ENCODE measurements around the gene OTUD6A.

The OTUD6A gene, protein sequence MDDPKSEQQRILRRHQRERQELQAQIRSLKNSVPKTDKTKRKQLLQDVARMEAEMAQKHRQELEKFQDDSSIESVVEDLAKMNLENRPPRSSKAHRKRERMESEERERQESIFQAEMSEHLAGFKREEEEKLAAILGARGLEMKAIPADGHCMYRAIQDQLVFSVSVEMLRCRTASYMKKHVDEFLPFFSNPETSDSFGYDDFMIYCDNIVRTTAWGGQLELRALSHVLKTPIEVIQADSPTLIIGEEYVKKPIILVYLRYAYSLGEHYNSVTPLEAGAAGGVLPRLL

DNA sequence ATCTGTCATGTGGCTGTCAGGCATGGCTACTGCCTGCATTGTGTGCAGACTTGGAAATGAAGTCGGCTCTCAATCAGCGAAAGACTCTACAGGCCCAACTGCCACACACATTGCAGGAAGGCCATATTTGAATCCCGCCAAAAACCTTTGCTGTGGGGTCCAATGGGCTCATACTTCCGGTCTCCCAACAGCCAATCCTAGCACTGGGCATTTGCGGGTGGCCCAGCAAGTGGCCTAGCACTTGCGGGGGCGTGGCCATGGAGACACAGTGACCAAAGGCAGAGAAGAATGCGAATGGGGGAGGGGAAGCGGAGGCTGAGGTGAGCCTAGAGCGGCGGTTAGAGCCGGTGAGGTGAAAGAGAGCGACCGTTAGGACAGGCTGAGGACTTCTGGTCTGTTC is at the start of gene OTUD6A:
TSS of gene OTUD6A (plus strand) at position 382 of the 400 bp plus-strand sequence. CDS start 68 bp downstream, outside the sequence.
- no peak for DNase-seq

DNA sequence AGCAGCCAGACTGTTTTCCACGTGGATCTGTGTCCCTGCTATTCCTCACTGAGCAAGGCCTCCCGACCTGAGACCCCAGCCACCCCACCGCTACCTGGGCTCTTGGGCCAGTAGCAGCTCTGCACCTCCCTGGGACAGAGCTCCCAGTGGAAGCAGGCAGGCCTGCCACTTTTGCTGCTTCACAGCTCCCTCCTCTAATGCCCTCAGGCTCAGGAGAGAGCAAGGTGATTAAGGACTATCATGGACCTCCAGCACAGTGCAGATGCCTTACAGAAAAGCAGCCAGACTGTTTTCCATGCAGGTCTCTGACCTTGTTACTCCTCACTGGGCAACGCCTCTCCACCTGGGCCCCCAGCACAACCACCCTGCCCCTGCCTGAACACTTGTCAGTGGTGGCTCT is 49.5 kb upstream of the OTUD6A start:
- no peak for DNase-seq

DNA sequence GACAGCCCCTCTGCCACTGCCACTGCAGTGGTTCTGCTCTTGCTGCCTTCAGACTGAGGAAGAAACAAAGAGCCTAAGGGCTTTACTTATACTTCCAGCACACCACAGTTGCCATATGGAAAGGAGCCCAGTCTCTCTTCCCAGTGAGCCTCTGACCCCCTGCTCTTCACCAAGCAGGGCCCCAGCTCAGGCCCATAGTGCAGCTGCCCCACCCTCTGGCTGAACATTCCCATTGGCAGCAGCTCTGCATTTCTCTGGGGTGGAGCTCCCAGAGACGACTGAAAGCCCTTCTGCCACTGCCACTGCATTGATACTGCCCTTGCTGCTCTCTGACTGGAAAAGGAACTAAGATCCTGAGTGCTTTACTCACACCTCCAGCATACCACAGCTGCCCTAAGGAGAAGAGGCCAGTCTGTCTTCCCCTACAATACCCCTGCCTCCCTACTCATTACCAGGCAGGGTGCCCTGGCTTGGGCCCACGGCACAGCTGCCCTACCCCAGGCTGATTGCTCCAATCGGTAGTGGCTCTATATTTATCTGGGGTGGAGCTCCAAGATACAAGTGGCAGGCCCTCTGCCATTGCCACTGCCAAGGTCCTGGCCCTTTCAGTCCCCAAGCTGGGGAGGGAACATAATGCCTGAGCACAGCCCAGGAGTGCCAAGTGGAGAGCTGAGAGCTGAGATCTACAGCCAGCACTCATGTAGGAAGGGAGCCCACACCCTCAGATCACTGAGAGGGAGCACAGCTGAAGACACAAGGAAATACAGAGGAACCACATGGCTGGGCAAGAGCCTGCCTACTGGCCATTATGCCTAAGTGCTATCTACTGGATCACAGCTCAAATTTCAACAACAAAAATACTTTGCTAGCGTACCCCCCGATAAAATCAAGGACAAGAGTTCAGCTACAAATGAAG is 48.5 kb upstream of the OTUD6A start:
- DNase-seq, result no peak

DNA sequence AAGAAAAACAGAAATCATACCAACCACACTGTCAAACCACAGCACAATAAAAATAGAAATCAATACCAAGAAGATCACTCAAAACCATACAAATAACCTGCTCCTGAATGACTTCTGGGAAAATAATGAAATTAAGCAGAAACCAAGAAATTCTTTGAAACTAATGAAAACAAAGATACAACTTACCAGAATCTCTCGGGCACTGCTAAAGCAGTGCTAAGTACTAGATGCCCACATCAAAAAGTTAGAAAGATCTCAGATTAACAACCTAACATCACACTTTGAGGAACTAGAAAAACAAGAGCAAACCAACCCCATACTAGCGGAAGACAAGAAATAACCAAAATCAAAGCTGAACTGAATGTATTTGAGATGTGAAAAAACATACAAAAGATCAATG is 45.7 kb upstream of the OTUD6A start:
- no peak for DNase-seq

DNA sequence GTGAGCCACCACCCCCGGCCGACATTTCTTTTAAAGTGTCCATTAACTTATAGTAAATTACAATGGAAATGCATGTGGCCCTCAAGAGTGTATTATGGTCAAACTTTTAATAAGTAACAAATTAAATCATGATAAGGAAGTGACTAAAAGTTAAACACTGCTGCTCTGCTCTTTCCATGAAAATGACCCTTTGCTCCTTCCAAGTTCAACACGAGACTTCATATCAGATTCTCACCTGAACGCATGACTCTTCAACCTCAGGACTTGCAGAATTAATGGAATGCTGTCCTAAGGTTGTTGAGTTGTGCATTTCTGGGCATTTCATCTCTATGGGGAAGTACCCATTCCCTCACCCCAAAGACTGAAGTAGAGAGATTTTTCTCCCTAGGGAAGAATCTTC is 39.6 kb upstream of the OTUD6A start:
- DNase-seq, result no peak

DNA sequence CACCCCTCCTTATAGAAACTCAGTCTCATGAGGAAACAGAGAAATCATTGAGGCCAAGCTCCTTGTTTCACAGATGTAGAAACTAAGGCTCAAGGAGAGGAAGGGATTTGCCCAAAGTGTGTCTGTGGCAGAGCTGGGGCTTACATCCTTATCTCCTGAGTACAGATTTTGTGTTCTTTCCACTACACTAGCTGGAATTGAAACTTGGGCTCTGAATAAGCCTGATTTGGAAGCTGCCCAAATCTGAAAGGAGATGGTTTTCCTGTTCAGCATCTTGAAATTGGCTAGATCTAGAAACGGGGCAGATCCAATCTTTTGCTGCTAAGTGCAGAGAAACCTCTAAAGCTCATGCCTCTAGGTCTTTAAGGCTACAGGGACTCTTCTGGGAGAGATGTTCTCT is 36.8 kb upstream of the OTUD6A start:
- no peak for DNase-seq

DNA sequence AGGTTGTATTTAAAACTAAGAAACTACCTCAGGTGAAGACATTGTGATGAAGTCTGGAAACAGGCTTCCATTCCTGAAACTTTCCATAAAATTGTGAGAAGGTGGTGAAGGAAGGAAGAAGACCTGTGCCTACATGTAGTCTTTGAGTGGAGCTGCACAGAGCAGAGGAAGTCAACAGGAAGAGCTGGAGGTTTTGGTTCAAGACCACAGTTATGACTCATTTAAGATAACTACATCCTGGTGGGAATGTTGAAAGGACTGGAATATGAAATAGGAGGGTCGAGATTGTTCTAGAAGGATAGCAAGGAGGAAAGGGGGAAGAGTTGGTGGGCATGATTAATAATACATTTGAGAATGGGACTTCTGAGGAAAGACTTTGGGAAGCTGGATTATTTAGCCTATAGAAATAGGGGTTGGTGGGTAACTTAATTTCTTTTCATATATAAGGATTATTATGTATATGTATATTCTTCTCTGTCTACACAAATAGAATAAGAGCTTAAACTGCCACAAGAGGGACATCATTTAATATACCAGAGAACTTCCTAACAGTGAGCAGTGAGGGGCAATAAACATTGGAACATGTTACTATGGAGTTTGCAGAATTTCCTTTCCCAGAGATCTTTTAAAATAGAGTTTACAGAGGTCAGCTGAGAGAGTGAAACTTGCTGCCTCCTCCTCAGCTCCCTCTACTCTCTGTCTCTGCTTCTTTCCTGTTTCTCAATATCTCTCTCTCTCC is 36.0 kb upstream of the OTUD6A start:
- no peak for DNase-seq

DNA sequence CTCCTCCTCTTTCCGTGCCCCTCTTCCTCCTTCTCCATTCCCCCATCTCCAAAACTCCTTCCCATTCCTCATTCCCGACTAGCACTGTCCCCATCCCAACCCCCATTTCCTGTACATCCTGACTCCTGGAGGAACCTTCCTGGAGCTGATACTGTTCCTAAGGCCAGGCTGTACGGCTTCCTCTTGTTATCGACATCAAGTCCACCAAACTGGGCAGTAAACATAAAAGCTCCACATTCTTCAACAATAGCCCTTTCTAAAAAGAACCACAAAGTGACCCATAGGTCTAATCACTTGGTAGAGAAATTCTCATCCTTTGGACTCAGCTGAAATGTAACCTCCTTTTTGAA is 35.4 kb upstream of the OTUD6A start:
- no peak for DNase-seq

DNA sequence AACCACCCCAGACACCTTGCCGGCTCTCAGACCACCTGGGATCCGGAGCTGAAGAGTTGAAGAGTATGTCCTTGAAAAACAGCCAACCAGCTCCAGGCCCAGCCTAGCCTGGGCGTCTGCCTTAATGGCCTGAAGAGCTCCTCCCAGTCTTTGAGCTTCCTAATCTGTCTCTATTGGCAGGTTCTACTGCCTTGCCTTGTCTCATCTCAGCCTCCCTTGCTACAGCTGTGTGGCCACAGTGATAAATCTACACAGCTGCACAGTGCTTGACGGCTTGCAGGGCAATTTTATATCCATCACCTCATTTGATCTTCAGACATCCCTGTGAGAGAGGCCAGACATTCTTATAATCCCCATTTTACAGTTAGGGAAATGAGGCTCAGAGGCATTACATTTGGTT is 32.4 kb upstream of the OTUD6A start:
- DNase-seq, result no peak

DNA sequence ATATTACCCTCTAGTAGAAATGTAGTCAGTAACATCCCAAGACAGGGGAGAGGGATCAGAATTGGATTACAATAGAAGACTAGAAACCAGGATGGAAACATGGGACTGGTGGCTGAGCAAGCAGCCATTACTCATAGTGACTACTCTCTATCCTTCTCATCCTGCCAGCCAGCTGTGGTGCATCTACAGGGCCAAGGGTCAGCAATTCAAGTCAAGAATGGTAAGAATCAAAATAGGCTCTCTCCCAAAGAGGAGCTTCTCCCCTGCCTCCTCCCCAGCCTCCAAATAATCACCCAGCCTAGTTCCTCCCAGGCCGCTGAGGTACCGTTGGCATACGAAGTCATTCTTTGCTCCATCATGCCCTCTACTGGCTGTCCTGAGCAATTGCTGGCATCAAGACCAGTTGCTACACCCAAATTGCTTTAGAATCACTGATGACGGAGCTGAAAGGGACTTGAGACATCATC is 31.9 kb upstream of the OTUD6A start:
- peak; percentile 28 to 57 for DNase-seq

DNA sequence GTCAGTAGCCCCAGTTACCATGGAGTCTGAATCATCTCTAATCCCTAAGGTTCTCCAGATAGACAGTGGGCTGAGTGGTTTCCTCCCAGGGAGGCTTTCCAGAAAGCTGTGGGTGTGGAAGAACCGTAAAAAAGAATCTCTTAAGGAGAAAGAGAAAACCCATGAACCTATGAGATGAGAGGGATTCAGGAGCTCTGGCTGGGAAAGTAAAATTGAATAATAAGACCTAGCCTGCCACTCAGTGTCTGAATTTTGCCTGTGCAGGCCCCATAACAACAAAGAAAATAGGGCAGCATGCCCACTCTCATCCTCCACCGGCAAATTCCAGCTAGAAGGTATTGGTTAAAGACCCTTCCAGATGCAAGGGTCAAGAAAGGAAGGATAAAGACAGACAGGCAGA is 29.5 kb upstream of the OTUD6A start:
- no peak for DNase-seq

DNA sequence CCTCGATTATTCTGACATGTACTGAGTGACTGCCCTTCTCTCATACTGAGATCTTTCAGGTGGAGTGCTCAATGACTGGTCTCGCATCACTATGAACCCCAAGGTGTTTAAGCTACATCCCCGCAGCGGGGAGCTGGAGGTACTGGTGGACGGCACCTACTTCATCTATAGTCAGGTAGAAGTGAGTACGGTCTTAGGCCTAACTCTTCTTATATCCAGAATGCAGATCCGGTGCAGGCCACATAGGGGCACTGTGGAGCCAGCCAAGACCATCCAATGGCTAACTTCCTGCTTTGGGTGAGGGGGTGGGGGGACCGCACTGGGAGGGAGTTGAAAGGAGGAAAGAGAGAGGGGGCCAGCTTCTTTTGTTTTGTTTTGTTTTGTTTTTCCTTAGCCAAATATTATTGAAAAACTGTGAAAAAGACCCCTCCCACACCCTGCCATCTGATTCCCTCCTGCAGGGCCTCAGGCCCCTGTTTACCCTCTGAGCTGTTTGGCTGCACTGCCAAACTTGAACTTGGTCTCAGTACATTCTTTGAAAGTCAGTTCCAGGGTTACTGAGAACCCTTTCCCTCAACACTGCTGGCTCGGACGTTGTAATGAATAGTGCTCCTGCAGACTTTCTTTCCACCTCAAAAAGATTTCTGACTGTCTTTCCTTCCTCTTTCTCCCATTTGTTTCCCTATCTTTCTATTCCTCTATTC is 28.8 kb upstream of the OTUD6A start:
- DNase-seq, result peak; percentile 4 to 12

DNA sequence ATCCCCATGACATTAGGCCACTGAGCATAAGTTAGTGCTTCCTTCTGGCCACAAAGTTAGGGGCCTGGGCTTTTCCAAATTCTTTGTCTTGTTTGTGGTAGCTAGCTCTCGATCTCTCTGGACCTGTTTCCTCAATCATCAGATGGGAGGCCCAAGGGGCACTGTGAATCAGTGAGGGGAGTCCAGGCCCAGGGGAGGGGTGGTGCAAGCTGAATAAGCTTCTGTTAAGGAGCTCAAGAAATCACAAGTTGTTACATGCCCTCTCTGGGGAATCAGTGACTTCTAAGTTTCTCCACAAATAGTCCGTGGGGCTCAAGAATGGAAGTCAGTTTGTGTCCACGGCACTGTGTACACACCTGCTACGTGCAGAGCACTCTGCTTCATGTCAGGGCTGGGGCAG is 27.6 kb upstream of the OTUD6A start:
- DNase-seq, result no peak

DNA sequence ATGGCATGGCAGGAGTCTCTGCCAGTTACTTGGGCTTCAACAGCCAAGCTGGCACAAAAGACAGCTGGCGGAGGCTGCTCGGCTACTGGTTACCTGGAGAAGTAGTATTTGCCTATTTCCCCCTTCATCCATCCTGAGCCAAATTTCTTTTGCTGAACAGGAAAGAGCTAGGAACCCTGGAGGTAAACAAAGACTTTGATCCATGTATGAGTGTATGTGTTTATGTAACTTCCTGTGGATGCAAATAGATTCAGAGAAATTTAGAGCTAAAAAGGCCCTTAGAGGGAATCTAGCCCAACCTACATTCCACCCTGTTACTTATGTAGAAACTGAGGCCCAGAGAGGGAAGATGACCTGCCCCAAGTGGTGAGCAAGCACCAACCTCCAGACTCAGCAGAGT is 23.7 kb upstream of the OTUD6A start:
- no peak for DNase-seq

DNA sequence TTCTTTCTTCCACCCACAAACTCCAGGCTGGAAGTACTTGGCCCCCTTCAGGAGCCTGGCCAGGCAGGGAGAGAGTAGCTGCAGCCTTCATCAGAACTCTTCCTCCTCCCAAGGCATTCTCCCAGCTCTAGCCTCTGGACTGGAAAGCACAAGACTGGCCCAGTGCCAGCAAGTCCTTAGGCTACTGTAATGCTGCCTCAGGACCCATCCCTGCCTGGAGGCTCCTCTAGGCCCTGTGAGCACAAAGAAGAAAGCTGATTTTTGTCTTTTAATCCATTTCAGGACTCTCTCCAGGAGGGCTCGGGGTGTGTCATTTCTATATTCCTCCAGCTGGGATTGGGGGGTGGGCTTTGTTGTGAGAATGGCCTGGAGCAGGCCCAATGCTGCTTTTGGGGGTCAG is 23.3 kb upstream of the OTUD6A start:
- no peak for DNase-seq

DNA sequence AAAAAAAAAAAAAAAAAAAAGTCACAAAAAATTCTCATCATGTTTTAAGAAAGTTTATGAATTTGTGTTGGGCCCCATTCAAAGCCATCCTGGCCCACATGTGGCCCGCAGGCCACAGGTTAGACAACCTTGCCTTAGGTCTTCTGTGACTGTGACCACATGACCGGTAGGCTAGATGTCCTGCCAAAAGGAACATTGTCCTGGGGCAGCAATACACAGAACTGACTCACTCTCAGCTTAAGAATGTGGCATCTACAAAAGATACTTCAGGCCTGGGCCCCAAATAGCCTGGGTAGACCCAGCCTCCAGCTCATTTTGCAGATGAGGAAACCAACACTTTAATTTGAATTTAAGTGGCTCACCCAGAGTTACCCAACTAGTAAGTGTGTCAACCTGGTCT is 22.5 kb upstream of the OTUD6A start:
- no peak for DNase-seq

DNA sequence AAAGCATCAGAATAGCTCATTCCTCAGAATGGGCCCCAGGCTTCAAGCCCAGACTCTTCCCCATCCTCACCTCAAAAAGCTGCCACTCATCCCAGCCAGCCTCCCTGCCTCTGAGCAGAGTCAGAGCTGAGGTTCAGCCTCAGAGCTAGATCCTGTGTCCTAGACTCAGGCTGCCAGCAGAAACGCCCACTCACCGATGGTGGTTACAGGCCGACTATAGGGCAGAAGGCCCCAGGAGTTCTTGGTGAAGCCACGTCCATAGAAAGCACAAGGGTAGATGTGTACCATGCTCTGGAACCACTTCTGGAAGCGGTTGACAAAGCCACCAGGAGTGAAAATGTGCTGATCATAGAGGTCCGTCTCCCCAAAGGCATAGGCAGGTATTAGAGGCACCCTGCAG is 20.3 kb upstream of the OTUD6A start:
- DNase-seq, result no peak

DNA sequence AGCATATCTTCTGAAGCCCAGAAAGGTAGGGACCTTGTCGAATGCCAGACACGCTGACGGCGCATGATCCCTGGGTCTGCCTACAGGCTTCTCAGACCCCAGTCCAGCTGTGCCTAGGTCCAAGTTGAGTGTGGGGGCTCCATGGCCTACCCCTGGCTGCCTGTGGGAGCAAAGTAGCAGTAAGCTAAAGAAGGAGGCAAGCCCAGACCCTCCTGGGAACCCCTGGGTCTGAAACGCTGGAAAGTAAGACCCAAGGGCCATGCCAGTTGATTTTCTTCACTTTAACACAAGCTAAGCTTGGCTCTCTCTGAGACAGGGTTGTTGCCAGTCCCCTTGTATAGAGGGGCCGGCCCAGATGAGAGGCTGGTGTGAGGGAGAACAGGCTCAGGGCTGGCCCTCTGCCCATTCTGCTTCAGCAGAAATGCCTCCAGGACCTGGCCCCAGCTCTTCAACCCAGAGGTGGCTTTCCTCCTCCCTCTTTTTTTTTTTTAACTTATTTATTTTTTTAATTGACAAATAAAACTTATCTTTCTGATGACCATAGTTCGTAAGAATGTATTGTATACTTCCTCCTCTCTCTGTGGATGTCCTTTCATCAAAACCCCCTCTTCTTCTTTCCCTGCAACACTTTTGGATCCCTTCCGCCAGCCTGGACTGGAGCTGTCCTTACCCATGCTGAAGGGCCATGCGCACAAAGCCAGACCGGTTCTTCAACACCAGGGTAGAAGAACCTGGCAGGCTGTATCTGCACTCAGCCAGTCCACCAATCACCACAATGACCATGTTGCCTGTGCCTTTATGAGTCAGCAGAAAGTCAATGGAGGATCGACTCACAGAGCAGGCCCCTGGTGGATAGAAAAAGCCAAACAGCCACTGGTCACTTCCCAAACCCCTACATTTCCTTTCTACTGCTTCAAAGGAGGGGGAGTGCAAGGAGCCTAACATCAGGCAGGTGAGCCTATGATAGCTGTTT is 19.6 kb upstream of the OTUD6A start:
- no peak for DNase-seq

DNA sequence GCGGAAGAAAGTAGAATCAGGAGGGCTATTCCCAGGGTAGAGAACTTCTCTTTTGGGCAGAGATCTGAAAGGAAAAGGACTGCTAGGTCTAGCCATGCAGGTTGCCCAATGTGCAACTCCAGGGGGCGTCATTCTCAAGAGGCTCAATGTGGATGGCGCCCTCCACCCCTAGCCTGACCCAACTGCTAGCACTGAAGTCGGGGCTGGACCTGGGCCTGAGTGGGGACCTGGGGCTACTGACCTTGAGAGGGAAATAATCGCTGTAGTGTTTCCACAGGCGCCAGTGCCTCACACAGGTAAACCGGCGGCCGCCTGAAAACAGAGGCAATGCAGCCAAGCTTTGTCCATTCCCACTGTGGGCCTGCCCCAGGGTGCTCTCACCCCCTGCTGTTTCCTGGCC is 18.6 kb upstream of the OTUD6A start:
- no peak for DNase-seq

DNA sequence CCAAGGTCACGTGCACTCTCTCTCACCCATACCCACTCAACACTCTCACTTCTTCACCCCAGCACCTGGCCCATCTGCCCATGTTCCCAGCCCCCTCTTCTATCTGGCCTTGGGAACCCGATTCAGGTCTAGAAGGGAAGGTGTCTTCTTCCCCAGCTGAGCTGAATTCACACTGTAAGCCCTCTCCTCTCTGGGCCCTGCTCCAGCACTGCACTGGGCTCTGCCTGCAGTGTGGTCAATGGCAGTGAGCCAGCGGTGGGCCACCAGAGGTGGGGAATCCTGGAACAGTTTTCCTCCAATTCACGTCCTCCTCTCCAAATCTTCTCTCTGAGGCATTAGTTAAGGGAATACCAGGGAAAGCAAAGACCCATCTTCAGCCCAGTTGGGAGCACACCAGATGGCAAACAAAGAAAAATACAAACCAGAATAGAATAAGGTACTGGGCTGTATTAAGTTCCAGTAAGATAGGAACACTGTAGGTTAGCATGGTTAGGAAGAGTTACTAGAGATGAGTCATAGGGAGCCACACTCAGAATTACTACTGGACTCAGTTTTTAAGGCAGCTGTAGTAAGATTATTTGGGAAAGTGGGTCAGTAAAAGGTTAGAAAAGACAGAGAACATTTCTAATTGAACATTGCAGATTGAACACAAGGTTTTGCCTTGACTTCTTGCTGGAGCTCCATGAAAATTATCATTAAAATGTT is 17.6 kb upstream of the OTUD6A start:
- DNase-seq, result no peak

DNA sequence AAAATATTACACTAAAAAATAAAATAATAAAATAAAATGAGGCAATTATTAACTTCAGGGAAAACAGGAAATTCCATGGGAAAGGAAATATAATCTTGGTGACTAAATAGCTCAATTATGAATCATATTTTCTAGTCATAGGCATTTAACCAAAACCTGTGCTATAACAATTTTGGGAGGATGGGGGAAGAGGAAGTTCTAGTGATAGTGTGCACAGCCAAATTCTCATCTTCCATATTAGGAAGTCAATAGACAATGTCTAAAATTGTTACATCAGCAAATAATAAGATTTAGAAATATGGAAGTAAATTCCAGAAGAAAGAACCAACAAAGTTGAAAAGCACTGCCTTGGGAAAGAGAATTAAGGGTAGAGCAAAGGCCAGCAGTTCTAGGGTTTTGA is 15.3 kb upstream of the OTUD6A start:
- no peak for DNase-seq

Data from inflammatory macrophage treated with lipopolysaccharide for 1 hour (primary cell).